HG02763 (cell line): ENCODE results near the gene KCNK6.
"Not testable (repeated sequence)": the region's sequence is repeated elsewhere in the genome, so short reads cannot be mapped to it uniquely, and the experiment has no call there.

Experiments
- ATAC-seq: cut with Tn5 transposase; IDR thresholded peaks from one replicate; pipeline ENCODE4 v1.9.1; 2021; ENCODE audit warnings: mild to moderate bottlenecking, moderate library complexity; ENCODE audit not compliant: unreplicated experiment

The KCNK6 gene

DNA sequence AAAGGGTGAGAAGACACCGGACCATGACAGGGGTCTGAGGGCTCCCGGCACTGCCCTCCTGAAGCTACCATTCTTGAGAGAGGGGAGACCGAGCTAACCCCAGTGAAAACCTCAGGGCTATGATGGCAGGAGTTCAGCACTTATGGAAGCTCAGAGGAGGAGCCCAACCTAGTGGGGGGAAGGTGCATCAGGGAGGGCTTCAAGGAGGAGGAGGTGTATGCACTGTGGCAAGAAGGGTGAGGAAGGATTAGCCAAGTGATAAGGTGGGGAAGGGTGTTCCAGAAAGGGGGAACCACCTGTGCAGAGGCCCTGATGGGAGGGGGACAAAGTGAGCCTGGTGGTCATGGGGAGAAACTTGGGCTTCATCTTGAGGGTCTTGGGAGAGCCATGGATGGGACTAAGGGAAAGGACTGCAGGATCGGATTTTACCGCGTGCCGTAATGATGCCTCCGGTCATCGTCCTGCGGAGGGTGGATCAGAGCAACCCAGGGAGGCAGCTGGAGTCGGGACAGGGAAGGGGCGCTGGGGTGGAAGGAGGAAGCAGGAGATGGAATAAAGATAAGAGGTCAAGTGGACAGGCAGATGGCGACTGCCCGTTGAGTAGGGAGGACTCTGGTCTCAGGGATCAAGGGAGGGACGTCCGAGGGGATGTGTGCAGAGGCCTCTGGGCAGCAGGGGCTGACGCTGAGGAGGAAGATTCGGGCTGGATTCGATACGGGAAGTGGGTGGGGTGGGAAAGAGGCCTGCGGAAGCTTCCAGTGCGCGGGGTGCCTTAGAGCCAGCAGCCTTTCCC lies 41.4 kb downstream of the KCNK6 start:
- ATAC-seq = no peak

DNA sequence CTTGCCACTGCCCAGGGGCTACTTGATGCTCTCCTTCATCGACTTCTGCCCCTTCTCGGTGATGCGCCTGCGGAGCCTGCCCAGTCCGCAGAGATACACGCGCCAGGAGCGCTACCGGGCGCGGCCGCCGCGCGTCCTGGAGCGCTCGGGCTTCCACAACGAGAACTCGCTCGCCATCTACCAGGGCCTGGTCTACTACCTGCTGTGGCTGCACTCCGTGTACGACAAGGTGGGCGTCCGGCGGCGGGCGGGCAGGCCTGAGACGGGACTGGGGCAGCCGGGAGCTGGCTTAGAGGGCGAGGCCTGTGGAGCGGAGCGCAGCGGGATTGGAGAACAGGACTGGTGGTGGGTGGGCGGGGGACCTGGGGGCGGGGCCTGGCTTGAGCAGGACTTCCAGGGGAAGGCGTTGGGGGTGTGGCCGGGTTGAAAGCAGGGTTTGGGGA lies 42.0 kb downstream of the KCNK6 start:
- ATAC-seq = no peak

DNA sequence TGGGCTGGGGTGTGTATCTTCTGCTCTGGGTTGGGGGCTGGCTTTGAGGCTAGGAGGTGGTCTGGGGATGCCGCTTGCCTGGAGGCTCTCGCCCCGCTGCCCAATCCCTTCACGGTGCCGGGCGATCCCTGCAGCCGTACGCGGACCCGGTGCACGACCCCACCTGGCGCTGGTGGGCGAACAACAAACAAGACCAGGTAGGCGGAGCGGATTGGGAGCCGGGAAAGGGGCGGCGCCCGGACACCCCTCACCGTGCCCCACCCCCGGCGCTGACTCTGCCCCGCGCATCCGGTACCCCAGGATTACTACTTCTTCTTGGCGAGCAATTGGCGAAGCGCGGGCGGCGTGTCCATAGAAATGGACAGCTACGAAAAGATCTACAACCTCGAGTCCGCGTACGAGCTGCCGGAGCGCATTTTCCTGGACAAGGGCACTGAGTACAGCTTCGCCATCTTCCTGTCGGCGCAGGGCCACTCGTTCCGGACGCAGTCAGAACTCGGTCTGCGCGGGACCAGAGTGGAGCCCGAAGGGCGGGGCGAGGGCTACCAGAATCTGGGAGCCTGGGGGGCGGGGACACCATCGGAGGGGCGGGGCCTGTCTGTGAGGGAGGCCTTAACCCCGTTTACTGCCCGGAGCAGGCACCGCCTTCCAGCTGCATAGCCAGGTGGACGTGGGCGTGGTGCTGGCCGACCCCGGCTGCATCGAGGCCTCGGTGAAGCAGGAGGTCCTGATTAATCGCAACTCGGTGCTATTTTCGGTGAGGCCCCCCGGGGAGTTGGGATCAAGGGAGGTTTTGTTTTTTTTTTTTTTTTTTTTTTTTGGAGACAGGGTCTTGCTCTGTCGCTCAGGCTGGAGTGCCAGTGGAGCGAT lies 42.7 kb downstream of the KCNK6 start:
- ATAC-seq = no peak

DNA sequence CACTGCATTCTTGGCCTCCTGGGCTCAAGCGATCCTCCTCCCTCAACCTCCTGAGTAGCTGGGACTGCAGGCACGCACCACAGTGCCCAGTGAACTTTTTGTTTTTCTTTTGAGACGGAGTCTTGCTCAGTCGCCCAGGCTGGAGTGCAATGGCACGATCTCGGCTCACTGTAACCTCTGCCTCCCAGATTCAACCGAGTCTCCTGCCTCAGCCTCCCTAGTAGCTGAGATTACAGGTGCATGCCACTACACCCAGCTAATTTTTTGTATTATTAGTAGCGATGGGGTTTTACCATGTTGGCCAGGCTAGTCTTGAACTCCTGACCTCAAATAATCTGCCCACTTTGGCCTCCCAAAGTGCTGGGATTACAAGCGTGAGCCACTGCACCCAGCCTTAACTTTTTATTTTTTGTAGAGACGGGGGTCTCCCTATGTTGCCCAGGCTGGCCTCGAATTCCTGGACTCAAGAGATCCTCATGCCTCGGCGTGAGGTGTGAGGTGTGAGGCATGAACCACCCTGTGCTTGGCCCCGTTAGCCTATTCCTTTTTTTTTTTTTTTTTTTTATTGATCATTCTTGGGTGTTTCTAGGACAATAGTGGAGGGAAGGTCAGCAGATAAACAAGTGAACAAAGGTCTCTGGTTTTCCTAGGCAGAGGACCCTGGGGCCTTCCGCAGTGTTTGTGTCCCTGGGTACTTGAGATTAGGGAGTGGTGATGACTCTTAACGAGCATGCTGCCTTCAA lies 43.5 kb downstream of the KCNK6 start:
- not testable (repeated sequence) for ATAC-seq

DNA sequence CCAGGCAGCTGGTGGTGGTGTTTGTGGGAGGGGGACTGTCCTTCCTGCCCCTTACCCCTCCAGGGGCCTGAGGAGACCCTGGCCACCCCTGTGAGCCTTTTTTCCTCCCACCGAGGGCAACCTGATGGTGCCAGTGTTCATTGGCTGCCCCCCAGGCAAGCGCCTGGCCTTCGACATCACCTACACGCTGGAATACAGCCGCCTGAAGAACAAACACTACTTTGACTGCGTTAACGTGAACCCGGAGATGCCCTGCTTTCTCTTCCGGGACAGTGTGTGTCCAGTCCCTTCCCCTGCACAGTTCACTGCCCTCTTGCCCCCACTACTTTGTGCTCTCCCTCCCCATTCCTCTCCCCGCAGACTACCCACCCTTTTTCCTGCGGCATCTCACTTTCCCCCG lies 47.4 kb downstream of the KCNK6 start:
- no peak for ATAC-seq

DNA sequence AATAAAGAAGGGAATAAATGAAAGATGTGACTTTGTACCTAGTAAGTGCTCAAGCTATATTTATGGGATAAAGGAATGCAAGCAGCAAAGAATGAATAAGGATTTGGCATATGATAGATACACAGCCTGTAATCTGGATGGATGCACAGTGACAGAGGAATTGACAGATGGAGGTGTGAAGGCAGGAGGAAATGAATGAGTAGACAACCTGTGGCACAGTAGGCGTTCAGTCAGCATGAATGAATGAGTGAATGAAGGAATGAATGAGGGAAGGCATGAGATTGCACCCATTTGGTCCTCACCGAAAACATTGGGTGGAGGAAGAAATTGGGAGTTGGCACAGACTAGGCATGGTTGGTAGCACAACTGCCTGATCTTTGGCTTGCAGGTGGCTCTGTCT lies 49.9 kb downstream of the KCNK6 start:
- ATAC-seq = no peak

DNA sequence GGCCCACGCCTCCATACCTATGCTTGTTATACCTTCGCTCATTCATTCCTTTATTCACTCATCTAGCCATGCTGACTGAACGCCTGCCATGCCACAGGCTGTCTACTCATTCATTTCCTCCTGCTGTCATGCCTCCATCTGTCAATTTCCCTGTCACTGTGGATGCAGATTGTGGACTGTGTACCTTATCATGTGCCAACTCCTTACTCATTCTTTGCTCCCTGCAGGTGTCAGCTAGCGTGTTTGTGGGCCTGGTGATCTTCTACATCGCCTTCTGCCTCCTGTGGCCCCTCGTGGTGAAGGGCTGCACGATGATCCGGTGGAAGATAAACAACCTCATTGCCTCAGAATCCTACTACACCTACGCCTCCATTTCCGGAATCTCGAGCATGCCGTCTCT lies 50.7 kb downstream of the KCNK6 start:
- no peak for ATAC-seq

DNA sequence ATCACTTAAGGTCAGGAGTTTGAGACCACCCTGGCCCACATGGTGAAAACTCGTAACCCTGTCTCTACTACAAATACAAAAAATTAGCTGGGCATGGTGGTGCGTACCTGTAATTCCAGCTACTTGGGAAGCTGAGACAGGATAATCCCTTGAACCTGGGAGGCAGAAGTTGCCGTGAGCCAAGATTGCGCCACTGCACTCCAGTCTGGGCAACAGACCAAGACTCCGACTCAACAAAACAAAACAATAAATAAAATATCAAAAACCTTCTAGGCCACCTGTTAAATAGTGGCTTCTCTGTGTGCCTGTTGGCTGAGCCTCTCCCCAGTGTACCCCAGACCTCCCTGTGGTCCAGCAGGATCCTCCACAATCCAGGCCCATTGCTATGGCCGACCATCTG lies 51.4 kb downstream of the KCNK6 start:
- ATAC-seq = no peak

DNA sequence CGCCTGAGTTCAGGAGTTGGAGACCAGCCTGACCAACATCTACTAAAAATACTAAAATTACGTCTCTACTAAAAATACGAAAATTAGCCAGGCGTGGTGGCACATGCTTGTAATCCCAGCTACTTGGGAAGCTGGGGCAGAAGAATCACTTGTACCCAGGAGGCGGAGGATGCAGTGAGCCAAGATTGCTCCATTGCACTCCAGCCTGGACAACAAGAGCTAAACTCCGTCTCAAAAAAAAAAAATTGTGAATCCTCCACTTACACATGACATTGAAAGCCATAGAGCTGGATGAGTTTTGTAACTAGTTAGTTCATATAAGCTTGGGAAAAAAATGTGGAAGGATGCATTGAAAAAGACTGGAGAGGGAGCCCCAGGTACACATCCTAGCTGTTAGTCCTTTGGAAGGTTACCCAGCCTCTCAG lies 54.3 kb downstream of the KCNK6 start:
- ATAC-seq = no peak

DNA sequence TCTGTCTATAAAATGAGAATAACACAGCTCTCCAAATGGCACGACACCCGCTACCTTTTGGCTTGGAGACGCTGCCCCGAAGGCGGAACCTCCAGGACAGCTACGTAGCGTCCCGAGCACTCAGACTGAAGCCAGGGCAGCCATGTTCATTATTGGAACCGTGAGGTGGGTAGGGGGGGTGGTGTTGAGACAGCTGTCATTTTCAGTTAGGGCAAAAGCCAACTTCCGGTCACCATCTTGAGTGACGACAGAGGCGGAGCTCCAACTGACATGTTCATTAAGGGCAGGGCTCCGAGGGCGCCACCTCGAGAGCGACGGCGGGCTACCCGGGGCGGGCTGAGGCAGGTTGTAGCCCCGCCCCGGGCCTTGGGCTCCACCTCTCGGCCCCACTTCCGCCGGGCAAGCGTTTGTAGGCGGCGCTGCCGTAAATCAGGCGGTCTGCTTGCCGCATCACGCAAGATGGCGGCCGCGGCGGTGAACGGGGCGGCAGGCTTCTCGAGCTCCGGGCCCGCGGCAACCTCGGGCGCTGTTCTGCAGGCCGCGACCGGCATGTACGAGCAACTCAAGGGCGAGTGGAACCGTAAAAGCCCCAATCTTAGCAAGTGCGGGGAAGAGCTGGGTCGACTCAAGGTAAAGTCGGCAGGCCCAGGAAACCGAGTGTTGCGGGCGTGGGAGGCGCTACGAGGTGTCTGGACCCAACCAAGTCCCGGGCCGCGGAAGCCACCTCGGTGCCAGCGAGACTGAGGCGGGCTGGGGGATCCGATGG lies 54.9 kb downstream of the KCNK6 start, which contains the start of gene PSMD8:
Gene PSMD8, plus strand, starts transcription at position 240 of the 766 bp plus-strand sequence. Its CDS starts 31 bp downstream, at position 271.
- peak; percentile 93 for ATAC-seq

DNA sequence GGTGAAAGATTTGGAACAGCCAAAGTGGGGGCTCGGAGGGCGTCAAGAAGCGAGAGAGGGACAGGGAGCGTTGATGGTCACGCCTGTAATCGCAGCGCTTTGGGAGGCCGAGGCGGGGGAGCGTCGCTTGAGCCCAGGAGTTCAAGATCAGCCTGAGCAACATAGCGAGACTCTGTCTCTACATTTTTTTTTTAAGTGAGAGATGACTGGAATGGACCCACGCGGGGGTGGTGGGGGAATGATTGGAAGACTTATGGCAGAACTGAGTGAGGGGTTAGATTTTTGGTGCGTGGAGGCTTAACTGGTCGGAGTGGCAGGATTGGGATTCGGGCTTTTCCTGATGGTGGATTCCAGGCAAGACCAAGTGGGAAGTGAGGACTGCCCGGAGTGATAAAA lies 55.5 kb downstream of the KCNK6 start:
- ATAC-seq = no peak

DNA sequence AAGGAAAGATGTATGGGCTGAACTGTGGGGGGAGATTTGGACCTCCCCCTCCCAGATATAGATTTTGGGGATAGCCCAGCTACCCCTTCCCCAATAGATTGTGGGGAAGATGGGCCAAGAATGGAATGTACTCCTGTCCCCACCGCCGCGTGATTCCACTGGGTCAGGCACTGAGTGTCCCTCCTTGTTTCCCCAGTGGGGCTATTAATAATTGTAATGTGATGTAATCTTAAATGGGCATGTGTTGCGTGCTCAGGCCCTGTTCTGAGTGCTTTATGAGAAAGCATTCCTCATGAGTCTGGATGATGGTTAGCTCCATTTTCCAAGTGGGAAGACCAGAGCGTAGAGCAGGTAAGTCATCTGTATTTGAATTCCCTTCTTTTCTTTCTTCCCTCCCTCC lies 56.1 kb downstream of the KCNK6 start:
- no peak for ATAC-seq

DNA sequence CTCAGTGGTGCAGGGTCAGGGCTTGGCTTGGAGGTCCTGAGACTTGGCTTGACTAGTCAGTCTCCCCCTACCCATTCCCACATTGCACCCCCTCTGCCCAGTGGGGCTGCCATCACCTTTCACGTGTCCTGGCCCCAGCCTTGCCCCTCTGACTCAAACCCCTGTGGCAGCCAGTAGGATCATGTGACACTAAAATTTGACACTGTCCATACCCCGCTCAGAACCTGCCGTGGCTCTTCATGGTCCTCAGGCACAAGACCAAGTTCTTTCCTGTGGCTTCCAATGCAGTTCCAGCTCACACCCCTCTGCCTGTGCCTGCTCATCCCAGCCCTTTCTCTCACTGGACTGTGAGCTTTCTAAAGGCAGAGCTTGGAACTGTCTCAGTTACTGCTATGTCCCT lies 56.9 kb downstream of the KCNK6 start:
- ATAC-seq = no peak

DNA sequence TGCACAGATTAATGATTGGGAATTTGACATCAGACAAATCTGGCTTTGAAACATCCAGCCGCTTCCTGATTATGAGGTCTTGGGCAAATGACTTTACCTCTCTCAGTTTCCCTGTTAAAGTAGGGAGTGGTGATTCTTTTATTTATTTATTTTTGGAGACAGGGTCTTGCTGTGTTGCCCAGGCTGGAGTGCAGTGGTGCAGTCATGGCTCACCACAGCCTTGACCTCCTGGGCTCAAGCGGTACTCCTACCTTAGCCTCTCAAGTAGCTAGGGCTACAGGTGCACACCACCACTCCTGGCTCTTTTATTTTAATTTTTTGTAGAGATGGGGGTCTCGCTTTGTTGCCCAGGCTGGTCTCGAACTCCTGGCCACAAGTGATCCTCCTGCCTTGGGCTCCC lies 57.4 kb downstream of the KCNK6 start:
- no peak for ATAC-seq

DNA sequence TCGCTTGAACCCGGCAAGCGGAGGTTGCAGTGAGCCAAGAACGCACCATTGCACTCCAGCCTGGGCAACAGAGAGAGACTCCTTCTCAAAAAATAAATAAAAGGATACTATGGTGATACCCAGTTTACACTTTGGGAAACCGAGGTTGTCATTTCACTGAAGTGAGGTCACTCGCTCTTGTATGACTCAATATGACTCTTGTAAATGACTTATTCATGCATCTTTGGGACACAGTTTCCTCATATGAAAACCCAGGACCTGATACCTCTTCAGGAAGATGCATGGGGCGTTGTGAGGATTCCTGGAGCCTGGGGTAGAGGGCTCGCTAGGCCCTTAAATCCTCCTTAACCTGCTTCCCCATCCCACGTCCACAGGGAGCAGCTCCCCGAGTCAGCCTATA lies 59.2 kb downstream of the KCNK6 start:
- ATAC-seq = no peak

DNA sequence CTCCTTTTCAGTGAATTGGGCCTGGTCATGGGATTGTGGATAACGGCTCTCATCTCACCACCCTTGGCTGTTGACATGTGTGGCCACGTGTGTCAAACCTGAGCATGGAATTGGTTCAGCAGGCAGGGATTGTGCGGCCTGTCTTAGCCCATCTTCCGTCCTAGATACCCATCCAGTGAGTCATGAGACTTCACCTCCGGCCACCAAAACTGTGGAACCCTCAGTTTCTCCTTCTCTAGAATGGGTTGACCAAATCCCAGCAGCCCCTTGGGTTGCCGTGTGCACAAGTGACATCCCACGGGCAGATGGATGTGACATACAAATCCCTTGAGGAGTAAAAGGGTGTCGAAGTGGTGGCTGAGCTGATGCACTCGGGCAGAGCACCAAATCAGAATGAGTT lies 61.5 kb downstream of the KCNK6 start:
- no peak for ATAC-seq
